Stimulated activated naive CD8-positive, alpha-beta T cell treated with anti-CD3 and anti-CD28 coated beads, Interleukin-15, Interleukin-2, amounts not matched to agents 100 ng/mL and 50 ng/mL, for 24 hours (primary cell): ENCODE data around the gene GADD45B.
"Not testable (repeated sequence)": the region's sequence is repeated elsewhere in the genome, so short reads cannot be mapped to it uniquely, and the experiment has no call there.

ENCODE experiments used
- H3K27ac Mint-ChIP-seq: one replicate; pipeline ENCODE4 v1.8.0; 2021; ENCODE audit warnings: mild to moderate bottlenecking, mixed read lengths
- H3K27me3 Mint-ChIP-seq: one replicate; pipeline ENCODE4 v1.8.0; 2021; ENCODE audit warnings: mixed read lengths
- H3K36me3 Mint-ChIP-seq: one replicate; pipeline ENCODE4 v1.8.0; 2021; ENCODE audit warnings: low read depth, mixed read lengths
- H3K4me1 Mint-ChIP-seq: one replicate; pipeline ENCODE4 v1.8.0; 2021; ENCODE audit warnings: low read depth, mixed read lengths
- H3K4me3 Mint-ChIP-seq: one replicate; pipeline ENCODE4 v1.8.0; 2021; ENCODE audit warnings: mild to moderate bottlenecking, mixed read lengths
- H3K9me3 Mint-ChIP-seq: one replicate; pipeline ENCODE4 v1.8.0; 2021; ENCODE audit warnings: mixed read lengths

The GADD45B gene

GRCh38 chr19:2497186-2497585 lies 21.3 kb downstream of the GADD45B start:
- H3K36me3 Mint-ChIP-seq: no peaks in the 10 kb centered on the region

GRCh38 chr19:2500156-2500555 lies 24.2 kb downstream of the GADD45B start:
- no peak overlapping the region for H3K4me3 Mint-ChIP-seq
- no peaks in the 10 kb centered on the region for H3K9me3 Mint-ChIP-seq
- H3K27me3 Mint-ChIP-seq: peaks cover 3% of the 10 kb centered on the region
- H3K27ac Mint-ChIP-seq: no peak overlapping the region
- H3K36me3 Mint-ChIP-seq: no peaks in the 10 kb centered on the region
- peaks cover 31% of the 10 kb centered on the region for H3K4me1 Mint-ChIP-seq

More at GRCh38 chr19:2497186-2497585, 21.3 kb downstream of the GADD45B start:
- no peak overlapping the region for H3K4me3 Mint-ChIP-seq
- no peaks in the 10 kb centered on the region for H3K9me3 Mint-ChIP-seq
- H3K27me3 Mint-ChIP-seq: peaks cover 22% of the 10 kb centered on the region
- peaks cover 22% of the 10 kb centered on the region for H3K4me1 Mint-ChIP-seq
- H3K27ac Mint-ChIP-seq: no peak overlapping the region

DNA sequence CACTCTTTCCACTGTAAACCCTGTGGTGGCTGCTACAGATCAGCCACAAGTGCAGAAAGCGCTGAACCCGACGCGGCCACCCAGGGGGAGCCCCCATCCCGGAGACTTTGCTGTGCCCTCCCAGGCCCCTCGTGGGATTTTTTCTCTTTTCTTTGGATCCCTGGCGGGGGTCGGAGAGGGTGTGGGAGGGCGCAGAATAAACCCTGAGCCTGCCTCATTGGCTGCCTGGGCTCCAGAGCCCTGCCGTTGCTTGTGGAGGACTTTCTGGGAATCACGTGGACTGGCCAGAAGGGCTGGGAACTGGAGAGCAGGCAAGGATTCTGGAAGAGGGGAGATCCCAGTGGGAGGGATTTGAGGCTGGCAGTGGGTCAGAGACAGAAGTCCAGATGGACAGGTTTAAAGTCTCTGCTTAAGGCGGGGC lies 24.9 kb downstream of the GADD45B start:
- peaks cover 29% of the 10 kb centered on the region for H3K4me1 Mint-ChIP-seq
- peaks cover 3% of the 10 kb centered on the region for H3K27me3 Mint-ChIP-seq
- H3K27ac Mint-ChIP-seq: no peak overlapping the region
- no peak overlapping the region for H3K4me3 Mint-ChIP-seq
- H3K36me3 Mint-ChIP-seq: no peaks in the 10 kb centered on the region
- H3K9me3 Mint-ChIP-seq: no peaks in the 10 kb centered on the region

- Mint-ChIP-seq H3K36me3 (no peaks in the 10 kb centered on the region), H3K27ac (peak overlapping the region; percentile 83), H3K4me1 (peaks cover 33% of the 10 kb centered on the region), H3K4me3 (peak overlapping the region; percentile 62), H3K27me3 (peaks cover 3% of the 10 kb centered on the region), H3K9me3 (no peaks in the 10 kb centered on the region)
These were observed 27.7 kb downstream of the GADD45B start for GRCh38 chr19:2503521-2504109.

DNA sequence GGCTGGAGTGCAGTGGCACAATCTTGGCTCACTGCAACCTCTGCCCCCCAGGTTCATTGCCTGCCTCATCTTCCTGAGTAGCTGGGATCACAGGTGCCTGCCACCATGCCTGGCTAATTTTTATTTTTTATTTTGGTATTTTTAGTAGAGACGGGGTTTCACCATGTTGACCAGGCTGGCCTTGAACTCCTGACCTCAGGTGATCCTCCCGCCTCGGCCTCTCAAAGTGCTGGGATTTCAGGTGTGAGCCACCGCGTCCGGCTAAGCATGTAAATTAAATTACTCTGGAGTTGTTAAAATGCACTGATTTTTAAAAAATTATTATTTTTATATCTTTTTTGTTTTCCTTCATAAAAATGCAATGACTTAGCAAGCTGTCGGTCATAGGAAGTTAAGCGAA lies 30.7 kb downstream of the GADD45B start:
- not testable (repeated sequence) for H3K9me3 Mint-ChIP-seq, H3K36me3 Mint-ChIP-seq, H3K27me3 Mint-ChIP-seq, H3K27ac Mint-ChIP-seq, H3K4me3 Mint-ChIP-seq
- peaks cover 33% of the 10 kb centered on the region for H3K4me1 Mint-ChIP-seq

GRCh38 chr19:2507109-2507508 lies 31.2 kb downstream of the GADD45B start:
- H3K4me3 Mint-ChIP-seq: peak overlapping the region; percentile 35
- H3K4me1 Mint-ChIP-seq: peaks cover 33% of the 10 kb centered on the region
- no peak overlapping the region for H3K27ac Mint-ChIP-seq

DNA sequence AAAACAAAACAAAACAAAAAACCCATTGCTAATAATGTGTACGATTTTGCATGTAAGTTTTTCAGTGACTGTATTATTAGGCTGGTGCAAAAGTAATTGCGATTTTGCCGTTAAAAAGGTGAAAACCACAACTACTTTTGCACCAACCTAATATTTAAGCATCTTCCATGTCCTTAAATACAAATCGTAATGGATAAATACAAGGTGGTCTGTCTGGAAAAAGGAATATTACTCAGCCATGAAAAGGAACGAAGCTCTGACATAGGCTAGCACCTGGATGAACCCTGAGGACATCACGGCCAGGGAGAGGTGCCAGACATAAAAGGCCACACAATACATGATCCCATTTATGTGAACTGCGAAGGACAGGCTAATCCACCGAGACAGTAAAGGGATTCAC lies 33.2 kb downstream of the GADD45B start:
- H3K4me3 Mint-ChIP-seq: no peak overlapping the region

More at GRCh38 chr19:2507109-2507508, 31.2 kb downstream of the GADD45B start:
- H3K27me3 Mint-ChIP-seq: no peaks in the 10 kb centered on the region
- H3K36me3 Mint-ChIP-seq: no peaks in the 10 kb centered on the region
- H3K9me3 Mint-ChIP-seq: no peaks in the 10 kb centered on the region

DNA sequence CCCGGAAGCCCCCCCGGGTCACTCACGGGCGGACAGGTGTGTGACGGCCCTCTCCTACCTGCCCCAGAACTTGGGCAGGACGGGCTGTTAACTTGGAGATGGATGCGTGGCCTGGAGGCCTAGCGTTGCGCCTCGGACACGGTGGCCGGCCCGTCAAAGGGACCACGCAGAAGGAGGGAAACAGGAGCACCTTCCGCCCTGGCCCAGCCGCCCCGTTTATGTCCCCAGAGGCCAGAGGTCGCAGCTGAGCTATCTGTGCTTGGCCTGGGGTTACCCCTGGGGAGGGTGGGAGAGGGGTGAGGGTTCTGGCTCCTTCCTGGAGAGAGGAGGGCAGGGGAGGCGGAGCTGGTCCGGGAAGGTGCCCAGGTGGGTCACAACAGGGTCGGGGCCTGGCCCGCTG lies 35.6 kb downstream of the GADD45B start:
- no peaks in the 10 kb centered on the region for H3K36me3 Mint-ChIP-seq
- H3K4me3 Mint-ChIP-seq: no peak overlapping the region
- no peak overlapping the region for H3K27ac Mint-ChIP-seq
- H3K27me3 Mint-ChIP-seq: no peaks in the 10 kb centered on the region
- peaks cover 10% of the 10 kb centered on the region for H3K4me1 Mint-ChIP-seq
- no peaks in the 10 kb centered on the region for H3K9me3 Mint-ChIP-seq

More for the DNA sequence above, 33.2 kb downstream of the GADD45B start:
- Mint-ChIP-seq H3K36me3 (no peaks in the 10 kb centered on the region), H3K27me3 (no peaks in the 10 kb centered on the region), H3K9me3 (no peaks in the 10 kb centered on the region), H3K27ac (no peak overlapping the region), H3K4me1 (peaks cover 18% of the 10 kb centered on the region)

DNA sequence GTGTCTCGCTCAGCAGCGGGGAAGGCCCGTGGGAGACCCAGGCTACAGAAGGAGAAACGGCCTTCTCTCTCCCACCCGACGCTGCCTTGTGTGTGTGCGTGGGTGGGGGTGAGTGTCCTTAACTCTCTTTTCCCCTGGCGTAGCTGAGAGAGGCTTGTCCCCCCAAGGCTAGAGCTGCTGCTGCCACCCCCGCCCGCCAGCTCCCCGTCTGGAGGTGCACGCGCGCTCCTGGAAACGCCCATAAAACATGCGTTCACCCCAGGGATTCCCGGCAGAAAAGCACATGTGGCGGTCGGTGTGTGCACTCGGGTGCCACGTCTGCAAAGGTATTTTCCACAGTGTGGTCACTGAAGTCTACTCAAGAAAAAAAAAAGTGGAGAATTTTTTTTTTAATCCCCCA lies 36.1 kb downstream of the GADD45B start:
- Mint-ChIP-seq H3K27me3 (no peaks in the 10 kb centered on the region), H3K36me3 (no peaks in the 10 kb centered on the region), H3K4me3 (no peak overlapping the region), H3K27ac (no peak overlapping the region), H3K4me1 (peaks cover 9% of the 10 kb centered on the region), H3K9me3 (no peaks in the 10 kb centered on the region)

DNA sequence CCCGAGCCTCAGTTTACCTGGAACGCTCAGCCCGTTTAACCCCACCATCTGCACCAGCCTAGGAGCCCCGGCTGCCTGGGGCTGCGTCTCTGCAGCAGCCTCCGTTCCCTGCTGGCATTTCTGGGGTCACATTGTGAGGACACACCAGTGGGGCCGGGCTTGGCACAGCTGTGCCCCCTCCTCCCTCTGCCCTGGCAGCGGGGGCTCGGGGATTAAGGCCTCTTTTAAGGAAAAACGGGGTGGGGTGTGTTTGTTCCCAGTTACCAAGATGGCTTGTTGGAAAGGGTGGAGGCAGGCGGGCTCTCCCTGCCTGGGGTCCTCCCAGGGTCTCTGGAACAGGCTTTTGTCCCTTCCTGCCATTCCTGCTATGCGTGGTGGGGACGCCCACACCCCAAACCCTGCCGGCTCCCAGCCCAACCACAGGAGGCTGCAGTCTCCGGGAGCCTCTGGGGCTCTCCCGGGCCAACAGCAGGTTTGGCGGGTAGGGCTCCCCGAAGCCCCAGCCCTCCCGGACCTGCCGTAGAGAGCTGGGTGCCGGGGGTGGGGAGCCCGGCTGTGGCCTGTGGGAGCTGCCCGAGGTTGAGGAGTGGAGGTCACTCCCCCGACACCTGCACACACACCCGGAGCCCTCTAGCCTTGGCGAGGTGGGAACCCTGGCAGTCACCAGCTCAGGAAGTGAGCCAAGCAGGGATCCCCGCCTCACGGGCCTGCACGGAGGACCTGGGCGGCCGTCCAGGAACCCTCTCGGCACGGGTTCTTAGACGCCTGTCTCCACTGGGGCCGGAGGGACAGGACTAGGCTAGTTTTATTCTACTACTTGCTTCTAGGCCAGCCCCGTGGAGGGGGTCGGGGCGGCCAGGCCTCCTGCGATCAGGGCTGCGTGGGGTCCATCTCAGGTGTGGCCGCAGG lies 36.9 kb downstream of the GADD45B start:
- no peak overlapping the region for H3K4me3 Mint-ChIP-seq
- H3K36me3 Mint-ChIP-seq: no peaks in the 10 kb centered on the region
- H3K4me1 Mint-ChIP-seq: peaks cover 4% of the 10 kb centered on the region
- H3K27ac Mint-ChIP-seq: no peak overlapping the region
- no peaks in the 10 kb centered on the region for H3K27me3 Mint-ChIP-seq
- H3K9me3 Mint-ChIP-seq: no peaks in the 10 kb centered on the region

- Mint-ChIP-seq H3K36me3 (no peaks in the 10 kb centered on the region), H3K27me3 (no peaks in the 10 kb centered on the region), H3K4me1 (peaks cover 9% of the 10 kb centered on the region), H3K4me3 (no peak overlapping the region), H3K9me3 (no peaks in the 10 kb centered on the region), H3K27ac (no peak overlapping the region)
These were observed 39.1 kb downstream of the GADD45B start for GRCh38 chr19:2514981-2515518.

GRCh38 chr19:2516727-2517126 lies 40.8 kb downstream of the GADD45B start:
- Mint-ChIP-seq H3K4me1 (peaks cover 9% of the 10 kb centered on the region), H3K9me3 (no peaks in the 10 kb centered on the region), H3K27me3 (no peaks in the 10 kb centered on the region), H3K36me3 (no peaks in the 10 kb centered on the region), H3K4me3 (no peak overlapping the region), H3K27ac (no peak overlapping the region)

GRCh38 chr19:2517881-2518601 lies 42.1 kb downstream of the GADD45B start:
- Mint-ChIP-seq H3K36me3 (no peaks in the 10 kb centered on the region), H3K27me3 (no peaks in the 10 kb centered on the region), H3K9me3 (no peaks in the 10 kb centered on the region), H3K4me1 (peaks cover 9% of the 10 kb centered on the region), H3K4me3 (no peak overlapping the region), H3K27ac (no peak overlapping the region)

- not testable (repeated sequence) for H3K27ac Mint-ChIP-seq, H3K4me1 Mint-ChIP-seq, H3K9me3 Mint-ChIP-seq, H3K36me3 Mint-ChIP-seq, H3K27me3 Mint-ChIP-seq, H3K4me3 Mint-ChIP-seq
These were observed 42.9 kb downstream of the GADD45B start for GRCh38 chr19:2518856-2519255.

GRCh38 chr19:2519482-2519881 lies 43.6 kb downstream of the GADD45B start:
- Mint-ChIP-seq H3K4me3 (no peak overlapping the region), H3K9me3 (no peaks in the 10 kb centered on the region), H3K4me1 (peaks cover 9% of the 10 kb centered on the region), H3K27ac (no peak overlapping the region), H3K36me3 (no peaks in the 10 kb centered on the region), H3K27me3 (no peaks in the 10 kb centered on the region)
